HG03460 (cell line): Measurements from ENCODE around the gene DCXR.
A peak's percentile ranks its signal among the peaks of the same experiment; 100 is the strongest.

Experiments
- ATAC-seq: cut with Tn5 transposase; IDR thresholded peaks from one replicate; pipeline ENCODE4 v1.9.1; 2021; ENCODE audit not compliant: unreplicated experiment

Gene DCXR

DNA sequence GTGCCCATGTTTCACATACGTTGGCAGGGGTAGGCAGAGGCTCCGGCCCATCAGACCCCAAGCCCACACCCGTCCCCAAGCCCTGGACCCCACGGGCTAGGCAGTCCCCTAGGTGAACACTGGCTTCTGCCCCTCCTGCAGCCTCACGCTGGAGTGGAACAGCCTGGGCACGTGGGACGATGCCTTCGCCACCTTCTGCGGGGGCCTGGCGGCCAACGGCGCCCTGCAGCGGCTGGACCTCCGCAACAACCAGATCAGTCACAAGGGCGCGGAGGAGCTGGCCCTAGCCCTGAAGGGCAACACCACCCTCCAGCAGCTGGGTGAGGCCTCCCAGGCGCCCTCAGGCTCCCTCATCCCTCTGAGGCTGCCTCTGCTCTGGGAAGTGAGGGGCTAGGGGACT, 12.6 kb downstream of the DCXR start:
- no peak for ATAC-seq

DNA sequence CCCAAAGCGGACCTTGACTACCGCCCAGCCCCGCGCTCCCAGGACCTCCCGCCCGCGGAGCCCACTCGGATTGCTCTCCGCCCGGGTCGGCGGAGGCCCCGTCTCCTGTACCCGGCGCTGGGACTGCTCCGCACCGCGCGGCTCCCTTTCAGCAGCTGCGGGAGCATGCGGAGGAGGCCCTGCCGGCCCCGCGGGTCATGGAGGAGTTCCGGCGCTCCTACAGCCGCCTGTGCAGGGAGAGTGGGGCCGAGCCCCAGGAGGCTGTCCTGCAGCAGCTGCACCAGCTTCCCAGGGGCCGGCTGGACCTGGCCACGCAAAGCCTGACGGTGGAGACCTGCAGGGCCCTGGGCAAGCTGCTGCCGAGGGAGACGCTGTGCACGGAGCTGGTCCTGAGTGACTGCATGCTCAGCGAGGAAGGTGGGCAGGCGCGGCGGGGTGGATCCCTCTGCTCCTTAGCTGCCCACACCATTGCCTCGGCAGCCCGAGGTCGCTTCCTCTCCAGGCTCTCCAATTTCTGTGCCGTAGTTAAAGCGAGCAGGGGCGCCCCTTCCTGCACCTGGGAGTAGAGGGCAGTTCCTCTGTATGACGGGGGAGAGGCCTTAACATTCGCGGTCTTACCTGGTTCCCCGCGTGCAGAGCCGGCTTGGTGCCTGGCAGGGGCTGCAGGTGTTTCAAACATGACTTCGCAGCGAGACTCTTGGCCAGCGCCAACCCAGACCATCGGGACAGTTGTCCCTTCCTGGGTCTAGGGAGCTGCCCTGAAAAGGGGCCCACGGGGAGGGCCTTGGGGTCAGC, 13.9 kb downstream of the DCXR start:
- peak; percentile 1 for ATAC-seq

DNA sequence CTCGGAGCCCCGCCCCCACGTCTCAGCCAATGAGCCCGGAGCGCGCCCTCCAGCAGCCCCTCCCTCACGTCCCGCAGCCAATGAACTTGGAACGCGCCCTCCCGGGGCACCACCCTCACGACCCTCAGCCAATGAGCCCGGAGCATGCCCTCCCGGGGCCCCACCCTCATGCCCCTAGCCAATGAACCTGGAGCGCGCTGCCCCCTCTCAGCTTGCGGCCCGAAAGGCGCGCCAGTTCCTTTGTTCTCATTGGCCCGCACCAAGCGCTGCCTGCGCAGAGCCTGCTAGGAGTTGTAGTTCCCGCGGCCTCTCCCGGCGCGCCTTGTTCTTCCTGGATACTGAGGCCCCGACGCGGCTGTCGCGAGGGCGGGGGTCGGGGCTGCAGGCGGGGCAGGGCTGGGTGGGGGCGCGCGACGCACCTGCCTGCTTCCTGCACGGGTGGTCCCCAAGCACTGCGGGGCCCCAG, 14.5 kb downstream of the DCXR start, which contains the start of gene LRRC45:
Gene LRRC45, plus strand, starts transcription at position 325 of the 466 bp plus-strand sequence. CDS start 339 bp downstream, outside the sequence.
- peak; percentile 81 for ATAC-seq

DNA sequence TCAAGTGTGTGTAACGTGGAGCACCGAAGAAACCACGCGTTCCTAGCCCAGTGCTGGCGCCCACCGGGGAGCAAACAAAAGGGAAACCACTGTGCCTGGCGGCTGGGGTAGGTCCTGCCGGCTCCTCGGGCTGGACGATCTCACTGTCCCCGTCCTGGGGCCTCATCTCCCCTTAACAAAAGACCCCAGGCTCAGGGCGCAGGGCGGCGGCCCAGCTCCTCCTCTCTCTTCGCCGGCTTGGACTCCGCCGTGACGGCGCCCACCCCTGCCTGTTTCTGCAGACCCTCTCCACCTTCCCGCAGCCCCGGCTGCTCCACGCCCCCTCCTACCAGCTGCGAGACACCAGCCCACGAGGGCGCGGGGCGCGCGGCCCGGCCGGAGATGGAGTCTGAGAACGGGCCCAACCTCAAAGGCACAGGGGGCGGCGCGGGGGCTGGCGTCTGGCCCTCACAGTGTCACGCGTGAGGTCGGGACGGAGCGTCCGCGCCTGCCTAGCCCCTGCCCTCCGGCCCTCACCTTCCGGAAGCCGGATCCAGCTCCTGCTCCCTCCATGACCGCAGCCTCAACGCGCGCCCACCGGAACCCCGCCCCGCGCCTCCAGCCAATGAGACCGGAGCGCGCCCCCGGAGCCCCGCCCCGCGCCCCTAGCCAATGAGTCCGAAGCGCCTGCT, 15.1 kb downstream of the DCXR start, which contains the start of gene CENPX:
Gene CENPX, minus strand, starts transcription at position 569 of the 671 bp plus-strand sequence. Its CDS starts 17 bp downstream, at position 552.
- ATAC-seq: no peak

DNA sequence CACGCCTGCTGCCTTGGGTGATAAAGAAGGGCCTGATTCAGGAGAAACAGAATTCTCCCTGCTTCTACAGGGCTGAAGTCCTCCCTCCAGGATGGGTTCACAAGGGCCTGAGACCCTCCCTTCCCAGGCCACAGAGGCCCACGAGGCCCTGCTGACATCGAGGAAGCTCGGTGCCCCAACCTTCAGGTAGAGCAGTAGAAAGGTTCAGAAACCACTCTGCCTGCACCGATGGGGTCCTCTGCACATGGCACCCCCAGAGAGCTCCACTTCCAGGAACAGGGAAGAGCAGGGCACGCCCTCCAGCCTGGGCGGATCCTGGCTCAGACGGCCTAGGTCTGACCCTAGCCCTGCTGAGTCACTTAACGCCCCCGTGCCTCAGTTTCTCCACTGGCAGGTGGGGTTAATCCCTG, 15.6 kb downstream of the DCXR start:
- no peak for ATAC-seq

DNA sequence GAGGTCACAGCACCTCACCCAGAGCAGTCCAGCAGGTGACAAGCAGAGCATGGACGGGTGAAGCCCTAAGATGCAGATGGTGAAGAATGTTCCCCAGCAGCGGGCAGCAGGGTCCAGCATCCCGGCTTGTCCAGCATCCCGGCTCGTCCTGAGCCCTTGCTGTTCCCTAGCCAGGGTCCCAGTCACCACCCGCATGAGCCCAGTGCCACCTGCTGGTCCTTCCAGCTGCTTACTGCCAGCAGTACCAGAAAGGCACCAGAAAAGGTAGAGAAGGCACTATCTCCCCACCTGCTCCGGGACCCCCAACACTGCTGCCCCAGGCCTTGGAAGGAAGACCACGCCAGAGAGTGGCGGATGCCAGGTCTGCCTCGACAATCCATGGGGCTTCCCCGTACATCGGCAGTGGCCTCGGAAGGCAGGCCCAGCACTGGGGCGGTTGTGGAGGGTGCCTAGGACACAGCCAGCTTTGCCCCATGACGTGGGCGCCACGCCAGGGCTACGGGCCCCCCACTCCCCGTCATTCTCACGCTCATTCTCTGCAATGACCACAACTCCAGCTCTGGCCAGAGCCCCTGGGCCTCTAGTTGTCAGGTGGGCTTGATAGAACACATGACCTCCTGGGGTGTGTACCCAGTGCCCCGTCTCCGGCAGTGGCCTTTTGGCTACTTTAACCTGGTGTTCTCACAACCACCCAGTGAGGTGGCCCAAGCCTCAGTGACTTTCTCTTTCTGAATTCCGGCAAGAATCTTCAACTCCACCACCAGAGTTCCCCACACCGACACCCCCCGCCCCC, 16.2 kb downstream of the DCXR start:
- no peak for ATAC-seq

DNA sequence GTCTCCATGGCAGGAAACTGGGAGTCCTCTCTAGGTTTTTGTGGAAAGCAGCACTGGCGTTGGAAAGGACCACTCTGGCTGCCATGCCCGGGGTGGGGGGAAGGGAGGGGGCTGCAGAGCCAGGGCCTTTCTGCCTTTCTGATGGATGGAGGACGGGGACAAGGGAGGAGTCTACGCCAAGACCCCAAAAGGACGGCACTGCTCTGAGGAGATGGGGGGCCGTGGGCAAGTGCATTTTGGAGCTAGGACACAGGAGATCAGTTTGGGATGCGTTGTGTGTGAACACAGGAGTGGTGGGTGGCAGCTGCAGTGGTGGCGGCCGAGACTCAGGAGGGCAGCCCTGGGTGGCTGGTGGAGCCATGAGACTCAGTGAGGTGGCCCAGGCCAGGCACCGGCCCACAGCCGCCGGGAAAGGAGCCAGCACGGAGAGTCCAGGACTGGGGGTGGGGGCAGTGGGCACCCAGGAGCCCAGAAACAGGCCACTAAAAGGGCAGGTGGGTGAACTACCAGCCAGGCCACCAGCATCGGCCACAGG, 16.9 kb downstream of the DCXR start:
- no peak for ATAC-seq

DNA sequence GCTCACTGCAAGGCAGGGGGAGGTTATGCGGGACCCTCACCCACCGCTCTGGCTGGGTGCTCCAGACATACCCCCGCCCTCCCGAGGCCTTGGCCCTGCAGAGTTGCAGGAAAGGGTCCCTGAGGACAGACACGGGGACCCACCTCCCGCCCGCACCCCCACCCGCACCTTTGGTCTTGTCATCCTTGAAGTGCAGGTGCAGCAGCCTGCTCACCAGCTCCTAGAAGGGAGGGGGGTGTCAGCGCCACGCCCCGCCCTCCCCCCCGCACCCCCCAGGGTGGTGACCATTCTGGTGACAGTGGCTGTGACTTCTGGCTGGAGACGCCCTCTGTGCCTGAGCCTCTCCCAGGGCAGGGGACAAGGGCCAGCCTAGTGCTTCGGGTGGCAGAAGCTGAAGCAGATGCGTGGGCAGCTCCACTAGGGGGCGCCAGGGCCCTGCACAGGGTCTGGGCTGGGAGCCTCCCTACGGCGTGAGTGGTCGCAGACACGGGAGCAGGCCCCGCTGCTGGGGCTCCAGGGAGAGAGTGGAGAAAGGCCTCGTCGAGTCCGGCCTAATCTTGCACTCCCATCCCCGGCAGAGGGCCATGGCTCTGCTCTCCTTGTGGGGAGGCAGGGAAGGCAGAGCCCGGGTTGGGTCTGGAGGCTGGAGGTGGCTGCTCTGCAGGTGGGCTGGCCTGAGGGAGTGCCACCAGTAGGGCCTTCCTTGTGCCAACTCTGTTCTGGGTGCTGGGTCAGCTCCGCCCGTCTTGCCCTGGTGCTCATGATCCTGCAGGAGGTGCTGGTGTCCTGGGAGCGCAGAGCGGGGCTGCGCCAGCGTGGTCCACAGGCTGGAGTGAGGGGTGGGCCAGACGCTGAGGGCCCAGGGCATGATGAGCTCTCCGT, 17.6 kb downstream of the DCXR start:
- no peak for ATAC-seq

DNA sequence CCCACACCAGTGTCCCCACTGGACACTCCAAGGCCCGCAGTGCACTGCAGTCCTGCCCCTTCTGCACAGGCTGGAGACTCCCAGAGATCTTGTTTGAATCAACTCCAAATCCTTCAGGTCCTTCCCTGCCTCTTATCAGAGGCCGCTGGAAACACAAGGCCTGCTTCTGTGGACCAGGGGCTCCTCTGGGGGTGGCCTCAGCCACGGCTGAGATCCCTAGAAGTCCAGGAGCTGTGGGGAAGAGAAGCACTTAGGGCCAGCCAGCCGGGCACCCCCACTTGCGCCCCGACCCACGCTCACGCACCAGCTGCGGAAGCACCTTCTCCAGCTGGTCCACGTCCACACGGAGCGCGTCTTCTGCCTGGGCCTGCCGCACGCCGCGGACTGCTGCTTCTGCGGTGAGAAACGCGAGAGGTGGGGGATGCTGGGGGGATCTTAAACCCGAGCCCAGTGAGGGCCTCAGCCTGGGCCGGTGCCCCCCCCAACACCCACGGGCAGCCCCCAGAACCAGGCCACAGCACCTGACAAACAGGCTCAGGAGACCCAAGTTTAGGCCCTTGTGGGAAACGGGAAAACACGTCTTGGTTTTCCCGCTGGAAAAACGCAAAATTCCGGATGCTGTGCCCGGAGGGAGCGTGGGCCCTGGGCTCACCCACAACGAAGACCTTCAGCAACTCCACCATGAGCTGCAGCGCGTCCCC, 18.4 kb downstream of the DCXR start:
- ATAC-seq: no peak

DNA sequence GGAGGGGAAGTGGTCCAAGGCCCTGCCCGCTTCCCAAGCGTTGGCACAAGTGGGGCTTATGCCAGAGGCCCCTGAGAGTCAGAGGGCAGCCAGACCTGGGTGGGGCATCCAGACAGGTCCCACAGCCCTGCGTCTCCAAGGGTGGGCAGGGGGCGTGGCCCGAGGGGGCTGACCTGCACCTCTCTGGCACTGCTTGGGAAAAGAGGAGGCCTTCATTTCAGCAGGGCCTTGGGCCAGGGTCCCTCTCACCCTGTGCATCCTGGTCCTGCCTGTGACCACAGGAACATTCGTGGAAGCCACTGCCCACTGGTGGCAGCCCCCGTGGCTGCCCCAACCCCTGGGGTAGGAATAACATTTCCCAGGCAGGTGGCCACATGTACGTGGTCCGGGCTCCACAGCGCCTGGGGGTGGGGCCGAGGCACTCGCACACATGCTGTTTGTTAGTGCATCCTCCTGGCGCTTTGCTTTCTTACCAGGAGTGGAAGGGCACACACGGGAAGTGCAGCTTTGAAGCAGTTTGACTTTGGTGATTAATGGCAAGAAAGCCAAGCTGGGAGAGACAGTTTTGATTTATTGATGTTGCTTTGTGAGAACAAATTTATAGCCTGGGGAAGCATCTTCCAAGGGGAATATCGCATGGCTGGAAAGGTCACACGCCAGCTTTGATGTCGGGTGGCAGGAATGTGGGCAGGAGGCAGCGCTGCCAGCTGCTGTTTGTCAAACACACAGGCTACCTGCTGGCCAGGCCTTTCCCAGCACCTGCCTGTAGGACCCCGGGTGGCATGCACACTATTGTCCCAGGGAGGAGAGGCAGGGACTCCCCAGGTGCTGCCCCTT, 19.1 kb downstream of the DCXR start:
- ATAC-seq: no peak

DNA sequence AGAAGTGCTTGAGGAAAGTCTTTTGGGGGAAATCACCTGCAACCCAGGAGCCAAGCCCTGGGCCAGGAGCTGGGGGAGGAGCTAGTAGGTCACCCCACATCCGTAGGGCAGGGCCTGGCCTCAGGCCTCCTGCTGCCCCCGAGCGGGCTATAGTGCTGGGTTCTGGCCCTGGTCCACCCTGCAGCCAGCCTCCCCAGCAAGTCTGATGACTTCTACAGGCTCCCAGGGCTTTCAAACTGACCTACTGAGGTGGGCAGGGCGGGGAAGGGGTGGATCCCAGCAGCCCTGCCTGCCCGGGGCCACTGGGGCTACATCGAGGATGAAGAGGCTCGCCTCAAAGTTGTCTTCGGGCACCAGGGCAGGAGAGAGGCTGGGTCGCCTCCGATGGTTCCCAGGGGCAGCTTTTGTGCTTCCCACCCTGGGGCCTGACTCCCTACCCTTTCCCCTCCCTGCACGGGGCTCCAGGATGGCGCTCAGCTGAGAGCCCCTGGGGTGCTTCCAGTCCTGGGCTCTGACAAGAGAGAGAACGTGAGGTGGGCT, 19.8 kb downstream of the DCXR start:
- no peak for ATAC-seq

DNA sequence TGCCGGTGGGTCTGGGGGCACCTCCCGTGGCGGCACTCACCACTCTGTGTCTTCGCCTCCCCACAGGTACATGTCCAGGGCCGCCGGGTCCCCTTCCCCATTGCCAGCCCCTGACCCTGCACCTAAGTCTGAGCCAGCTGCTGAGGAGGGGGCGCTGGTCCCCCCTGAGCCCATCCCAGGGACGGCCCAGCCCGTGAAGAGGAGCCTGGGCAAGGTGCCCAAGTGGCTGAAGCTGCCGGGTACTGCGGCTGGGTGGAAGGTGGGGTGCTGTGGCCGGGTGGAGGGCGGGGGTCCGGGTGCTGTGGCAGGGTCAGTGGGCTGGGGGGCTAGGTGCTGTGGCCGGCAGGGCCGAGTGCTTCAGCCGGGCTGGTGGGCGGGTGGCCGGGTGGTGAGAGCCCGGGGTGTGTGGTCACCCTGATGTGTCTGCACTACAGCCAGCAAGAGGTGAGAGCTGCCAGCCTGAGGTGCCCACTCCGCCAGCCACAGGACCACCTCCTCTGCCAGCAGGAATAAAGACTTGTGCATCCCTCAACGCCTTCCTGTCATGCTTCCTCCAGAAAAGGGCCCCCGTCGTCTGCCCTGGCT, 20.5 kb downstream of the DCXR start:
- ATAC-seq: no peak

DNA sequence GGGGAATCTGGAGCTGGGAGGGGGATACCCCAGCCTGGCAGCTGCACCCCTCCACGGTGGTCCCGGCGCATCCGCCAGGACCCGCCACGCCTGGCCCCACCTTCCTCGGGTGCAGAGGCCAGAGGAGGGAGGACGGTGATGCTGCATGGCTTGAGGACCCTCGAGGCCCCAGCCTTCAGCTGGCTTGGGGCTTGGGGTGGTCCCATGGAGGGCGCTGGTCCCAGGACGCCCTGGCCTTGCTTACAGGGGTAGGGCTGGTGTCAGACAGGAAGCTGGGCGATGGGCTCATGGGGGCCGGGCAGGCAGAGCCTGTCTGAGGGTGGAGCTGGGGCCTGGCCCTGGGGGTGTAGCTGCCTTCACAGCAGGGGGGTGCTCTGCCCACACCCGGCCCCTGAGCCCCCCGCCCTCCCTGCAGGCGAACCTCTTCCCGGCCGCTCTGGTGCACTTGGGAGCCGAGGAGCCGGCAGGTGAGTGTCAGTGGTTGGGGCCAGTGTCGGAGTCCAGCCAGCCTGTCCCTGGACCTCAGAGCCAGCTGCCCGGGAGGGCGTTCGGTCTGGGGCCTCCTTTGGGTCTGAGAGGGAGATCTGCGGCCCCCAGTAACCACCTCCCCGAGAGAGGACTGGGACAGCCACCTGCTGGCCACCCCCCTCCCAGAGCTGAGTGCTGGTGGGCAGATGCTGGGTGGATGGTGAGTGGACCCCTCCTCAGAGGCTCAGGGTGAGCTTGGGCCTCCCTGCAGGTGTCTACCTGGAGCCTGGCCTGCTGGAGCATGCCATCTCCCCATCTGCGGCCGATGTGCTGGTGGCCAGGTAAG, 21.2 kb downstream of the DCXR start:
- ATAC-seq: no peak

DNA sequence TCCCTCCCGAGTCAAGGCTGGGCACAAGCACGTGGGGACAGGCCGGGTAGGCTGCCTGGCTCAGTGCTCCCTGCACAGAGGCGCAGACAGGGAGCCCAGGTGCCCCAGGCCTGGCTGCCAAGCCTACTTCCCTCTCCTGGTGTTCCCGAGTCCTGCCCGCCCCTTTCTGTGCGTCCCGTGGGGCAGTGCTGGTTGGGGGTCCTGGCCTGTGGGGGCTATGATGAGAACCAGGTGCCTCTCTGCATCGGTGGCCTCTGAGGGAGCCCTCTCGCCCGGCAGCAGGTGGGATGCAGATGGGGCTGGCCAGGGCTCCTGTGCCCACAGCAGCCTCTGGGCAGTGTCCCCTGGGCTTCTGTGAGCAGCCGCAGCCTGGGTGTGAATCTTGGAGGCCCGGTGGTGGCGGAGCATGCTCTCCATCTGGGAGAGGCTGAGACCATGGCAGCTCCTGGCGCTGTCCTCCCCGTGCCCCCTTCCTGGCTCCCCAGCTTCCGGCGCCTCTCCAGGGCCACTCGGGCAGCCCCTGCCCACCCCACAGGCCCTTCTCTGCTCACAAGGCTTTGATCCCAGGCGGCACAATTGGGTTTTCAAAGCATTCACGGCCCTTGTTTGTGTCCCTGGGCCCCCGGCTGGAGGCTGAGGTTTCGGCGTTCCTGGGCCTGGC, 22.1 kb downstream of the DCXR start:
- no peak for ATAC-seq

DNA sequence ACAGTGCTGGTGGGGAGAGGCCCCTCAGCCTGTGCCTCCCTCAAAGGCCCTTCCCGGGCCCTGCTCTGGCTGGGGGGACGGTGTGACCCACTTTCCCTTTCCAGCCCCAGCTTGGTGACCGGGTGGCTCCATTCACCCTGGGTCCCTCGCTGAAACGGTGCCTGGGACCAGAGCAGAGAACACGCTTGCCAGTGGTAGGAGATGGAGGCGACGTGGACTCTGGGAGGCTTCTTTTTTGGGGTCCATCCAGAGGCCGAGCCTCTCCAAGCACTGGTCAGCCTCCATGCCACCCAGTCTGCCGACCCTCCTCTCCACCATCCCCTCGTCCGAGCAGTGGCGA, 22.6 kb downstream of the DCXR start:
- no peak for ATAC-seq

DNA sequence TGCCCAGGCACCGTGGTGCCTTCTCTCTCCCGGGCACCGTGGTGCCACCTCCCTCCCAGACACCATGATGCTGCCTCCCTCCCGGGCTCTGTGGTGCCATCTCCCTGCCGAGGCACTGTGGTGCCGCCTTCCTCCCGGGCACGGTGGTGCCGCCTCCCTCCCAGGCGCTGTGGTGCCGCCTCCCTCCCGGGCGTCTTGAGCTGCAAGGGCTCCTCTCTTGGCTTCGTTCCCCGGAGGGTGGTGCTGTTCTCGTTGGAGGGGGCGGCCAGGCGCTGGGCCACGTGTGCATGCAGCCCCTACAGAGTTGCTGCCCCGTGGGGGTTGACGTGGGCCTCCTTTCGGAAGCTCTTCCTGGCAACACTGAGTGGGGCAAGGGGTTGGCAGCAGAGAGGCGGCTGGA, 23.1 kb downstream of the DCXR start:
- no peak for ATAC-seq
